ENCODE measurements around the gene C21orf91. TPM values are rescaled to one million over a fixed set of nuclear protein-coding genes. Genes with fewer than 3 reads are reported as not detected.

Gene C21orf91
- total and polyA plus RNA-seq, 4 donors, result 3.1 to 19.2 (median 10.7) TPM

- Histone ChIP-seq H3K9me3 (ENCODE audit: control insufficient read depth, low read length) (no peaks in the 10 kb centered on the region), H3K27ac (ENCODE audit: low read depth in 1 of 2, low read length in 2 of 2) (no peak overlapping the region), H3K36me3 (ENCODE audit: control insufficient read depth in 1 of 2, insufficient read depth in 2 of 2, low read length in 1 of 2) (no peaks in the 10 kb centered on the region), H3K4me3 (ENCODE audit: low read length in 2 of 2) (no peak overlapping the region), H3K27me3 (ENCODE audit: control insufficient read depth in 1 of 2, insufficient read depth in 2 of 2, low read length in 1 of 2) (peaks cover 0 to 2% of the 10 kb centered on the region in 2 donors), H3K4me1 (ENCODE audit: control insufficient read depth in 1 of 2, insufficient read depth in 2 of 2, low read length in 2 of 2) (no peaks in the 10 kb centered on the region)
- intact Hi-C loops (cut with DNase I), result no loop called here
- 79 to 85% methylated on average over 4 of the region's 4 CpGs for WGBS, 2 donors
- DNase-seq, result no peak
- no peak for ATAC-seq (ENCODE audit: low FRiP score)
Observed at GRCh38 chr21:17758683-17759082, 60.5 kb downstream of the C21orf91 start.

- DNase-seq (no peak), ATAC-seq (ENCODE audit: low FRiP score) (no peak)
- Histone ChIP-seq H3K27ac (ENCODE audit: low read depth in 1 of 2, low read length in 2 of 2) (no peak overlapping the region), H3K4me3 (ENCODE audit: low read length in 2 of 2) (no peak overlapping the region), H3K27me3 (ENCODE audit: control insufficient read depth in 1 of 2, insufficient read depth in 2 of 2, low read length in 1 of 2) (peaks cover 0 to 2% of the 10 kb centered on the region in 2 donors), H3K4me1 (ENCODE audit: control insufficient read depth in 1 of 2, insufficient read depth in 2 of 2, low read length in 2 of 2) (no peaks in the 10 kb centered on the region), H3K9me3 (ENCODE audit: control insufficient read depth, low read length) (no peaks in the 10 kb centered on the region), H3K36me3 (ENCODE audit: control insufficient read depth in 1 of 2, insufficient read depth in 2 of 2, low read length in 1 of 2) (no peaks in the 10 kb centered on the region)
- intact Hi-C loops (cut with DNase I), result no loop called here
- 95 to 96% methylated on average over 15 to 20 of the region's 20 CpGs for WGBS, 2 donors
Observed at GRCh38 chr21:17757671-17758070, 61.5 kb downstream of the C21orf91 start.

GRCh38 chr21:17753736-17754135, 65.4 kb downstream of the C21orf91 start:
- ATAC-seq (ENCODE audit: low FRiP score) (no peak), DNase-seq (no peak)
- no peak overlapping the region for H3K27ac ChIP-seq (ENCODE audit: low read depth in 1 of 2, low read length in 2 of 2)
- no peaks in the 10 kb centered on the region for H3K9me3 ChIP-seq (ENCODE audit: control insufficient read depth, low read length)
- no peaks in the 10 kb centered on the region for H3K4me1 ChIP-seq (ENCODE audit: control insufficient read depth in 1 of 2, insufficient read depth in 2 of 2, low read length in 2 of 2)
- WGBS, 2 donors, result 67 to 70% methylated on average over 2 of the region's 2 CpGs
- intact Hi-C loops (cut with DNase I), result no loop called here
- no peaks in the 10 kb centered on the region for H3K36me3 ChIP-seq (ENCODE audit: control insufficient read depth in 1 of 2, insufficient read depth in 2 of 2, low read length in 1 of 2)
- no peak overlapping the region for H3K4me3 ChIP-seq (ENCODE audit: low read length in 2 of 2)
- H3K27me3 ChIP-seq (ENCODE audit: control insufficient read depth in 1 of 2, insufficient read depth in 2 of 2, low read length in 1 of 2), result peaks cover 0 to under 1% of the 10 kb centered on the region in 2 donors

- WGBS, 2 donors, result 70 to 80% methylated on average over 2 of the region's 2 CpGs
- H3K9me3 ChIP-seq (ENCODE audit: control insufficient read depth, low read length), result no peaks in the 10 kb centered on the region
- intact Hi-C loops (cut with DNase I), result no loop called here
- H3K36me3 ChIP-seq (ENCODE audit: control insufficient read depth in 1 of 2, insufficient read depth in 2 of 2, low read length in 1 of 2), result no peaks in the 10 kb centered on the region
- H3K27me3 ChIP-seq (ENCODE audit: control insufficient read depth in 1 of 2, insufficient read depth in 2 of 2, low read length in 1 of 2), result no peaks in the 10 kb centered on the region
- H3K27ac ChIP-seq (ENCODE audit: low read depth in 1 of 2, low read length in 2 of 2), result no peak overlapping the region
- H3K4me1 ChIP-seq (ENCODE audit: control insufficient read depth in 1 of 2, insufficient read depth in 2 of 2, low read length in 2 of 2), result no peaks in the 10 kb centered on the region
- DNase-seq, result no peak
- ATAC-seq (ENCODE audit: low FRiP score), result no peak
- H3K4me3 ChIP-seq (ENCODE audit: low read length in 2 of 2), result no peak overlapping the region
Observed at GRCh38 chr21:17752171-17752570, 67.0 kb downstream of the C21orf91 start.

- no peaks in the 10 kb centered on the region for H3K27me3 ChIP-seq (ENCODE audit: control insufficient read depth in 1 of 2, insufficient read depth in 2 of 2, low read length in 1 of 2)
- no peaks in the 10 kb centered on the region for H3K36me3 ChIP-seq (ENCODE audit: control insufficient read depth in 1 of 2, insufficient read depth in 2 of 2, low read length in 1 of 2)
- no peaks in the 10 kb centered on the region for H3K4me1 ChIP-seq (ENCODE audit: control insufficient read depth in 1 of 2, insufficient read depth in 2 of 2, low read length in 2 of 2)
- H3K9me3 ChIP-seq (ENCODE audit: control insufficient read depth, low read length), result no peaks in the 10 kb centered on the region
- ATAC-seq (ENCODE audit: low FRiP score) (no peak), DNase-seq (no peak)
- H3K4me3 ChIP-seq (ENCODE audit: low read length in 2 of 2), result no peak overlapping the region
- WGBS, 2 donors, result 69 to 82% methylated on average over 2 of the region's 2 CpGs
- intact Hi-C loops (cut with DNase I), result loop anchor here in 1 of 2 donors (10.0 kb wide), 1 partner anchor 68 kb away; the partner anchor contains the start of gene C21orf91
- no peak overlapping the region for H3K27ac ChIP-seq (ENCODE audit: low read depth in 1 of 2, low read length in 2 of 2)
Observed at GRCh38 chr21:17746920-17747319, 72.2 kb downstream of the C21orf91 start.

- ATAC-seq (ENCODE audit: low FRiP score) (no peak), DNase-seq (no peak)
- no peaks in the 10 kb centered on the region for H3K4me1 ChIP-seq (ENCODE audit: control insufficient read depth in 1 of 2, insufficient read depth in 2 of 2, low read length in 2 of 2)
- H3K36me3 ChIP-seq (ENCODE audit: control insufficient read depth in 1 of 2, insufficient read depth in 2 of 2, low read length in 1 of 2), result no peaks in the 10 kb centered on the region
- 85 to 86% methylated on average over 5 to 6 of the region's 6 CpGs for WGBS, 2 donors
- H3K27me3 ChIP-seq (ENCODE audit: control insufficient read depth in 1 of 2, insufficient read depth in 2 of 2, low read length in 1 of 2), result no peaks in the 10 kb centered on the region
- intact Hi-C loops (cut with DNase I), result loop anchor here in 1 of 2 donors (10.0 kb wide), 1 partner anchor 70 kb away; the partner anchor contains the start of gene C21orf91
- no peak overlapping the region for H3K27ac ChIP-seq (ENCODE audit: low read depth in 1 of 2, low read length in 2 of 2)
- no peak overlapping the region for H3K4me3 ChIP-seq (ENCODE audit: low read length in 2 of 2)
- H3K9me3 ChIP-seq (ENCODE audit: control insufficient read depth, low read length), result no peaks in the 10 kb centered on the region
Observed at GRCh38 chr21:17745086-17745485, 74.1 kb downstream of the C21orf91 start.

- H3K27me3 ChIP-seq (ENCODE audit: control insufficient read depth in 1 of 2, insufficient read depth in 2 of 2, low read length in 1 of 2), result no peaks in the 10 kb centered on the region
- no peak overlapping the region for H3K27ac ChIP-seq (ENCODE audit: low read depth in 1 of 2, low read length in 2 of 2)
- WGBS, 2 donors, result 41 to 53% methylated on average over 2 of the region's 2 CpGs
- H3K4me3 ChIP-seq (ENCODE audit: low read length in 2 of 2), result no peak overlapping the region
- ATAC-seq (ENCODE audit: low FRiP score) (no peak), DNase-seq (no peak)
- H3K4me1 ChIP-seq (ENCODE audit: control insufficient read depth in 1 of 2, insufficient read depth in 2 of 2, low read length in 2 of 2), result no peaks in the 10 kb centered on the region
- intact Hi-C loops (cut with DNase I), result loop anchor here in 1 of 2 donors (10.0 kb wide), 1 partner anchor 72 kb away; the partner anchor contains the start of gene C21orf91
- H3K9me3 ChIP-seq (ENCODE audit: control insufficient read depth, low read length), result no peaks in the 10 kb centered on the region
- no peaks in the 10 kb centered on the region for H3K36me3 ChIP-seq (ENCODE audit: control insufficient read depth in 1 of 2, insufficient read depth in 2 of 2, low read length in 1 of 2)
Observed at GRCh38 chr21:17742940-17743592, 76.1 kb downstream of the C21orf91 start.

- ATAC-seq (ENCODE audit: low FRiP score) (no peak), DNase-seq (no peak)
- no peaks in the 10 kb centered on the region for H3K27me3 ChIP-seq (ENCODE audit: control insufficient read depth in 1 of 2, insufficient read depth in 2 of 2, low read length in 1 of 2)
- no peaks in the 10 kb centered on the region for H3K36me3 ChIP-seq (ENCODE audit: control insufficient read depth in 1 of 2, insufficient read depth in 2 of 2, low read length in 1 of 2)
- no peak overlapping the region for H3K4me3 ChIP-seq (ENCODE audit: low read length in 2 of 2)
- H3K27ac ChIP-seq (ENCODE audit: low read depth in 1 of 2, low read length in 2 of 2), result no peak overlapping the region
- no peaks in the 10 kb centered on the region for H3K9me3 ChIP-seq (ENCODE audit: control insufficient read depth, low read length)
- intact Hi-C loops (cut with DNase I), result loop anchor here in 1 of 2 donors (10.0 kb wide), 1 partner anchor 73 kb away; the partner anchor contains the start of gene C21orf91
- no peaks in the 10 kb centered on the region for H3K4me1 ChIP-seq (ENCODE audit: control insufficient read depth in 1 of 2, insufficient read depth in 2 of 2, low read length in 2 of 2)
Observed at GRCh38 chr21:17742181-17742580, 77.0 kb downstream of the C21orf91 start.

Data from aorta (tissue), 5 donors.